Measurements from ENCODE around the gene CLIC4.

CLIC4 gene

GRCh38 chr1:24864370-24864777 is 119.1 kb downstream of the CLIC4 start:
- no peak for TF ChIP-seq CTCF (IDR thresholded peaks at IDR 0.05; ENCODE audit: borderline replicate concordance, insufficient read depth, low read depth, low read length)
- no peak overlapping the region for H3K4me3 ChIP-seq (ENCODE audit: low read depth, low read length)

- TF ChIP-seq CTCF (IDR thresholded peaks at IDR 0.05; ENCODE audit: borderline replicate concordance, insufficient read depth, low read depth, low read length) = no peak
- no peak overlapping the region for H3K4me3 ChIP-seq (ENCODE audit: low read depth, low read length)
Measured at GRCh38 chr1:24865168-24865567, 119.9 kb downstream of the CLIC4 start.

- H3K4me3 ChIP-seq (ENCODE audit: low read depth, low read length) = no peak overlapping the region
- TF ChIP-seq CTCF (IDR thresholded peaks at IDR 0.05; ENCODE audit: borderline replicate concordance, insufficient read depth, low read depth, low read length) = no peak
Measured at GRCh38 chr1:24865587-24865986, 120.3 kb downstream of the CLIC4 start.

- H3K4me3 ChIP-seq (ENCODE audit: low read depth, low read length) = no peak overlapping the region
Measured at GRCh38 chr1:24866211-24867083, 121.2 kb downstream of the CLIC4 start.

GRCh38 chr1:24867084-24867870 is 122.0 kb downstream of the CLIC4 start:
- no peak overlapping the region for H3K4me3 ChIP-seq (ENCODE audit: low read depth, low read length)
- TF ChIP-seq CTCF (IDR thresholded peaks at IDR 0.05; ENCODE audit: borderline replicate concordance, insufficient read depth, low read depth, low read length) = no peak

More at GRCh38 chr1:24866211-24867083, 121.2 kb downstream of the CLIC4 start:
- TF ChIP-seq CTCF (IDR thresholded peaks at IDR 0.05; ENCODE audit: borderline replicate concordance, insufficient read depth, low read depth, low read length) = no peak

GRCh38 chr1:24868016-24868875 is 123.0 kb downstream of the CLIC4 start:
- no peak overlapping the region for H3K4me3 ChIP-seq (ENCODE audit: low read depth, low read length)
- no peak for TF ChIP-seq CTCF (IDR thresholded peaks at IDR 0.05; ENCODE audit: borderline replicate concordance, insufficient read depth, low read depth, low read length)

Data from GM12875 (cell line).